SK-N-SH treated with all-trans-retinoic acid at 6 μM for 48 hours (cell line): Measurements from ENCODE around the gene RTN1.

Source experiments
- GLIS3 ChIP-seq: fragments of 250-450 bp; sonication (Bioruptor Pico); IDR thresholded peaks from 2 replicates; pipeline ENCODE4 v1.5.0; 2020; ENCODE audit warnings: mild to moderate bottlenecking, moderate library complexity
- PPARA ChIP-seq: fragments of 250-450 bp; sonication (Bioruptor Pico); IDR thresholded peaks from 2 replicates; pipeline ENCODE4 v1.5.0; 2020; ENCODE audit warnings: mild to moderate bottlenecking, borderline replicate concordance
- RARB ChIP-seq: fragments of 250-450 bp; sonication (Bioruptor Pico); IDR thresholded peaks from 2 replicates; pipeline ENCODE4 v1.8.0; 2021; ENCODE audit warnings: mild to moderate bottlenecking, moderate library complexity
- SNAI2 ChIP-seq: fragments of 250-450 bp; sonication (Bioruptor Pico); IDR thresholded peaks from 2 replicates; pipeline ENCODE4 v1.5.0; 2020; ENCODE audit warnings: mild to moderate bottlenecking, moderate library complexity
- ZC3H10 ChIP-seq: fragments of 250-450 bp; sonication (Bioruptor Pico); IDR thresholded peaks from 2 replicates; pipeline ENCODE4 v1.5.1; 2021; ENCODE audit warnings: mild to moderate bottlenecking, moderate library complexity
- ZFP3 ChIP-seq: fragments of 250-450 bp; sonication (Bioruptor Pico); IDR thresholded peaks from 2 replicates; pipeline ENCODE4 v1.5.0; 2020; ENCODE audit warnings: mild to moderate bottlenecking, moderate library complexity
- ZFP30 ChIP-seq: fragments of 450-650 bp; formaldehyde crosslinking; IDR thresholded peaks from 2 replicates; pipeline ENCODE4 v1.5.0; 2022; ENCODE audit warnings: mild to moderate bottlenecking, moderate library complexity
- ZNF8 ChIP-seq: fragments of 450-650 bp; formaldehyde crosslinking; IDR thresholded peaks from 2 replicates; pipeline ENCODE4 v1.5.0; 2020; ENCODE audit warnings: mild to moderate bottlenecking, moderate library complexity
- TF ChIP-seq, protein P1 (sequence below): fragments of 250-450 bp; sonication (Bioruptor Pico); IDR thresholded peaks from 2 replicates; pipeline ENCODE4 v1.5.1; 2021; ENCODE audit warnings: mild to moderate bottlenecking, moderate library complexity
- TF ChIP-seq, protein P2 (sequence below): fragments of 250-450 bp; sonication (Bioruptor Pico); IDR thresholded peaks from 2 replicates; pipeline ENCODE4 v1.8.0; 2020; ENCODE audit warnings: mild to moderate bottlenecking, moderate library complexity, borderline replicate concordance

DNA sequence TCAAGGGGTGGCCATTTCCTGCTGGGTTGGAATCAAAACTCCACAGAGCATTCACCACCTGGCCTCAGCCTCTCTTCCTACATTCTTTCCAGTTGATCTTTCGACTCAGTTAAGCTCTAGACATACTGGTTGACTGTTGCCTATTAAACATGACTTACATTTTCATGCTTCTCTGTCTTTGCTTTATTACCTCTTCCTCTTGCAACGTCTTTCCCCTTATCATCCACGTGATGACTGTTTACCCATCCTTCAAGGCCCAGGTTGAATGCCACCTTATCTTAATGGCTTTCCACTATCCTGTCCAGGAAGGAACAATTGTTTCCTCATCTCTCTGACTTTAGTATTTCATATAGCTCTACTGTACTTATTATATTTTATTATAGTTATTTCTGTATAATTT is 269.5 kb downstream of the RTN1 start:
- TF ChIP-seq ZC3H10 (CRISPR knock-in tag) (no peak), ZFP3 (CRISPR knock-in tag) (no peak), ZFP30 (CRISPR knock-in tag) (no peak), GLIS3 (CRISPR knock-in tag) (no peak), SNAI2 (CRISPR knock-in tag) (no peak), PPARA (no peak), ZNF8 (CRISPR knock-in tag) (no peak), RARB (no peak)
- TF ChIP-seq, protein P1, sequence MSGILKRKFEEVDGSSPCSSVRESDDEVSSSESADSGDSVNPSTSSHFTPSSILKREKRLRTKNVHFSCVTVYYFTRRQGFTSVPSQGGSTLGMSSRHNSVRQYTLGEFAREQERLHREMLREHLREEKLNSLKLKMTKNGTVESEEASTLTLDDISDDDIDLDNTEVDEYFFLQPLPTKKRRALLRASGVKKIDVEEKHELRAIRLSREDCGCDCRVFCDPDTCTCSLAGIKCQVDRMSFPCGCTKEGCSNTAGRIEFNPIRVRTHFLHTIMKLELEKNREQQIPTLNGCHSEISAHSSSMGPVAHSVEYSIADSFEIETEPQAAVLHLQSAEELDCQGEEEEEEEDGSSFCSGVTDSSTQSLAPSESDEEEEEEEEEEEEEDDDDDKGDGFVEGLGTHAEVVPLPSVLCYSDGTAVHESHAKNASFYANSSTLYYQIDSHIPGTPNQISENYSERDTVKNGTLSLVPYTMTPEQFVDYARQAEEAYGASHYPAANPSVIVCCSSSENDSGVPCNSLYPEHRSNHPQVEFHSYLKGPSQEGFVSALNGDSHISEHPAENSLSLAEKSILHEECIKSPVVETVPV (CRISPR knock-in tag) = no peak
- TF ChIP-seq, protein P2, sequence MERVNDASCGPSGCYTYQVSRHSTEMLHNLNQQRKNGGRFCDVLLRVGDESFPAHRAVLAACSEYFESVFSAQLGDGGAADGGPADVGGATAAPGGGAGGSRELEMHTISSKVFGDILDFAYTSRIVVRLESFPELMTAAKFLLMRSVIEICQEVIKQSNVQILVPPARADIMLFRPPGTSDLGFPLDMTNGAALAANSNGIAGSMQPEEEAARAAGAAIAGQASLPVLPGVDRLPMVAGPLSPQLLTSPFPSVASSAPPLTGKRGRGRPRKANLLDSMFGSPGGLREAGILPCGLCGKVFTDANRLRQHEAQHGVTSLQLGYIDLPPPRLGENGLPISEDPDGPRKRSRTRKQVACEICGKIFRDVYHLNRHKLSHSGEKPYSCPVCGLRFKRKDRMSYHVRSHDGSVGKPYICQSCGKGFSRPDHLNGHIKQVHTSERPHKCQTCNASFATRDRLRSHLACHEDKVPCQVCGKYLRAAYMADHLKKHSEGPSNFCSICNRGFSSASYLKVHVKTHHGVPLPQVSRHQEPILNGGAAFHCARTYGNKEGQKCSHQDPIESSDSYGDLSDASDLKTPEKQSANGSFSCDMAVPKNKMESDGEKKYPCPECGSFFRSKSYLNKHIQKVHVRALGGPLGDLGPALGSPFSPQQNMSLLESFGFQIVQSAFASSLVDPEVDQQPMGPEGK (CRISPR knock-in tag) = no peak
